Keratinocyte (primary cell): ENCODE measurements around the gene NPHS1. TPM values are rescaled to one million over a fixed set of nuclear protein-coding genes. Genes with fewer than 3 reads are reported as not detected.
"Not testable (repeated sequence)": the region's sequence is repeated elsewhere in the genome, so short reads cannot be mapped to it uniquely, and the experiment has no call there.

Experiments used
- DNase-seq: peaks from one replicate; pipeline ENCODE4 v3.0.0-alpha.2; 2011; ENCODE audit warnings: low read depth, missing footprints, low spot score
- FAIRE-seq: peaks from 2 replicates; lab custom pipeline; 2011; peaks lifted over from hg19 to GRCh38; lab: Jason Lieb, UNC
- H2AFZ ChIP-seq: 2 replicates; pipeline ENCODE4 v1.6.0; 2012; ENCODE audit warnings: low read length, control low read depth, inconsistent platforms; ENCODE audit not compliant: control insufficient read depth
- H3K27ac ChIP-seq: 2 replicates; pipeline ENCODE4 v1.5.1; 2011; ENCODE audit warnings: low read length; ENCODE audit not compliant: control insufficient read depth, insufficient read depth
- H3K27me3 ChIP-seq: 3 replicates; pipeline ENCODE4 v1.6.0; 2011; ENCODE audit warnings: low read length; ENCODE audit not compliant: control insufficient read depth, insufficient read depth; ENCODE audit errors: extremely low read depth
- H3K36me3 ChIP-seq, 2 experiments: 2 replicates in 1 of 2; 3 replicates in 1 of 2; pipeline ENCODE4 v1.5.1; 2011; ENCODE audit warnings: low read length in 2 of 2, mild to moderate bottlenecking in 1 of 2; ENCODE audit not compliant: control insufficient read depth in 2 of 2, insufficient read depth in 2 of 2; ENCODE audit errors: extremely low read depth in 1 of 2
- H3K4me1 ChIP-seq: 3 replicates; pipeline ENCODE4 v1.5.1; 2011; ENCODE audit warnings: low read length; ENCODE audit not compliant: control insufficient read depth, insufficient read depth; ENCODE audit errors: extremely low read depth
- H3K4me2 ChIP-seq: 3 replicates; pipeline ENCODE4 v1.6.0; 2011; ENCODE audit warnings: low read depth, low read length; ENCODE audit not compliant: control insufficient read depth, insufficient read depth; ENCODE audit errors: extremely low read depth
- H3K4me3 ChIP-seq, 3 experiments: fragments of 200-600 bp in 1 of 3; sonication (generic) in 1 of 3; 2 replicates in 2 of 3; 3 replicates in 1 of 3; pipeline ENCODE4 v1.5.1; 2011 to 2016; ENCODE audit warnings: low read length in 3 of 3, mild to moderate bottlenecking in 3 of 3, control low read depth in 2 of 3, inconsistent platforms in 1 of 3, low read depth in 1 of 3, mixed read lengths in 1 of 3, mixed run types in 1 of 3, moderate library complexity in 1 of 3; ENCODE audit not compliant: control insufficient read depth in 2 of 3, insufficient read depth in 2 of 3; ENCODE audit errors: extremely low read depth in 1 of 3
- H3K79me2 ChIP-seq: 2 replicates; pipeline ENCODE4 v1.6.0; 2012; ENCODE audit warnings: low read length; ENCODE audit not compliant: control insufficient read depth, insufficient read depth
- H3K9ac ChIP-seq: 3 replicates; pipeline ENCODE4 v1.6.0; 2011; ENCODE audit warnings: low read length; ENCODE audit not compliant: control insufficient read depth, insufficient read depth; ENCODE audit errors: extremely low read depth
- H3K9me1 ChIP-seq: 3 replicates; pipeline ENCODE4 v1.6.0; 2011; ENCODE audit warnings: low read length; ENCODE audit not compliant: control insufficient read depth, insufficient read depth; ENCODE audit errors: extremely low read depth
- H3K9me3 ChIP-seq: 2 replicates; pipeline ENCODE4 v1.5.1; 2012; ENCODE audit warnings: low read depth, low read length; ENCODE audit not compliant: control insufficient read depth
- H4K20me1 ChIP-seq: 3 replicates; pipeline ENCODE4 v1.6.0; 2011; ENCODE audit warnings: low read length; ENCODE audit not compliant: control insufficient read depth, insufficient read depth; ENCODE audit errors: extremely low read depth
- EZH2 ChIP-seq: IDR thresholded peaks from one replicate; pipeline ENCODE4 v1.6.1; 2012; ENCODE audit warnings: inconsistent platforms, mild to moderate bottlenecking, low read length, moderate library complexity
- dilution Hi-C: fragments of 300-500 bp; cut with MboI; formaldehyde crosslinking; loops from one replicate; pipeline ENCODE4 v1.7.0; 2020; ENCODE audit warnings: low sequenced_read_pairs; ENCODE audit not compliant: extremely low pct_ligation_motif_present
- polyA plus RNA-seq, 5 experiments: library from polyadenylated mRNA; depleted of rRNA in 3 of 5; stranded (reverse) in 3 of 5; stranded (forward) in 1 of 5; unstranded in 1 of 5; fragments of >200 nt; gene quantifications; 1 replicate in 1 of 5; 2 replicates in 3 of 5; 3 replicates in 1 of 5; pipeline versions ENCODE4 v1.2.1 to v1.2.3, GENCODE V29; 2011 to 2012; ENCODE audit warnings: missing spikeins in 2 of 5, low read depth in 1 of 5, low replicate concordance in 1 of 5
- TF ChIP-seq, protein P1 (sequence below), 3 experiments: IDR thresholded peaks in 1 of 3; conservative IDR thresholded peaks in 1 of 3; optimal IDR thresholded peaks in 1 of 3; 2 replicates in 2 of 3; 3 replicates in 1 of 3; pipeline versions ENCODE3 to v1.5.1; 2011; ENCODE audit warnings: low read length in 3 of 3, mild to moderate bottlenecking in 3 of 3, moderate library complexity in 2 of 3, control low read depth in 1 of 3, inconsistent platforms in 1 of 3; ENCODE audit not compliant: insufficient read depth in 2 of 3; ENCODE audit errors: extremely low read depth in 1 of 3

NPHS1 gene
- polyA plus RNA-seq, 1 donor (not counting 4 experiments of a cell fraction or from before 2014, with no cell fraction given): not detected

DNA sequence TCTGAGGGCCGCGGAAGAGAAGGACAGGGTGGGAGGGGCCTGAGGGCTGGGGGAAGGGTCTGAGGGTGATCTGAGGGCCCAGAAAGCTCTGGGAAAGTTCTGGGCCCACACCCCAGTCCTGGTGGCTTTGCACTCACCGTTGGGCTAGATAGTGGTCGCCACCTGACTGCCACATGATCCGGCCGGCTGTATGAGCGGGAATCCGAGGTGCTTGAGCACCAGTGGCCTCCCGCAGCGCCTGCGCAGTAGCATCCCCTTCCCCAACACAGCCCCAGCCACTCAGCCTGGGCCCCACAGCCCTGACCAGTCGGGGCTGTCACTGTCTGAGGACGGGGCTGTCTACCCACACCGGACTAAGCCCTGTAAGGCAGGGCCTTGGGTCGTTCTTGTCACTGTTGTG is 54.6 kb downstream of the NPHS1 start:
- H3K9me1 ChIP-seq: no peaks in the 10 kb centered on the region
- no peak for FAIRE-seq
- no peak overlapping the region for H3K9ac ChIP-seq

DNA sequence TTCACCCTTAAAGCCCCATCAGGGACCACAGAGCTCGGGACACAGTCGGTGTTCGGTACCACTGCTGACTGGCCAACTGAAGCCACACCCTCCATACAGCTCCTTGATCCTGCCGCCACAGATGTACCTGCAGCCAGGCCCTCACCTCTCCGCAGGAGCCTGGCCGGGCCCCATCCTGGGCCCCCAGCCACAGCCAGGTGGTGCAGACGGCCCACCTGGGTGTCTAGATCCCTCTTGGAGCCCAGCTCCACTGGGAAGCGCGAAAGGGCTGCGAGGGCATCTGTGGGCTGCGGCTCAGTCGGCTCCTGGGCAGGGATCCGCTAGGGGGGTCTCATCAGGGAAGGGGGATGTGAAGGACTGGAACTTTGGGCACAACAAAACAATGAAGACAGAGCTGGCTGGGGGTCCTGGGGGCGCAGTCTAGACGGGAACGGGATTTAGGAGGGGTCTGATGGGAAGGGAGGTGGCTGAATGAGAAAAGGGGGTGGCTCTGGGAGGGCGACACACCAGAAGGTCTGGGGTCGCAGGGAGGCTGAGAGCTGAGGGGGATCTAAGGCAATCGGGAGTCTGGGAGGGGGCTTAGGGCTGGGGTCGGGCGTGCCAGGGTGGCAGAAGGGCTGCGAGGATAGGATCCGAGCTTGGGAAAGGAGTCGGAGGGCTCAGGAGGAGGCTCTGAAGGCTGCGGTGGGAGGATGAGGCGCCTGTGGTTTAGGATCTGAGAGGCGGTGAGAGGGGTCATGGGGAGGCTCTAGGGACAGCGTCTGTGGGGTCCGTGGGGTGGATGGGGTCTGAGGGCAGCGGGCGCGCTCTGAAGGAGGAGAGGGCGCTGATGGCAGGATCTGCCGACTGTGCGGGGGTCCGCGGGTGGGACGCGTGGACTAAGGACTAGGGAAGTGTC is 55.4 kb downstream of the NPHS1 start:
- H3K4me1 ChIP-seq: no peaks in the 10 kb centered on the region
- no peaks in the 10 kb centered on the region for H3K36me3 ChIP-seq
- H3K27ac ChIP-seq: no peak overlapping the region
- H3K9me1 ChIP-seq: no peaks in the 10 kb centered on the region
- dilution Hi-C loops: no loop called here
- H2AFZ ChIP-seq: no peak overlapping the region
- H3K27me3 ChIP-seq: peaks cover 19% of the 10 kb centered on the region
- no peak overlapping the region for H3K4me3 ChIP-seq
- DNase-seq: no peak
- TF ChIP-seq, protein P1, sequence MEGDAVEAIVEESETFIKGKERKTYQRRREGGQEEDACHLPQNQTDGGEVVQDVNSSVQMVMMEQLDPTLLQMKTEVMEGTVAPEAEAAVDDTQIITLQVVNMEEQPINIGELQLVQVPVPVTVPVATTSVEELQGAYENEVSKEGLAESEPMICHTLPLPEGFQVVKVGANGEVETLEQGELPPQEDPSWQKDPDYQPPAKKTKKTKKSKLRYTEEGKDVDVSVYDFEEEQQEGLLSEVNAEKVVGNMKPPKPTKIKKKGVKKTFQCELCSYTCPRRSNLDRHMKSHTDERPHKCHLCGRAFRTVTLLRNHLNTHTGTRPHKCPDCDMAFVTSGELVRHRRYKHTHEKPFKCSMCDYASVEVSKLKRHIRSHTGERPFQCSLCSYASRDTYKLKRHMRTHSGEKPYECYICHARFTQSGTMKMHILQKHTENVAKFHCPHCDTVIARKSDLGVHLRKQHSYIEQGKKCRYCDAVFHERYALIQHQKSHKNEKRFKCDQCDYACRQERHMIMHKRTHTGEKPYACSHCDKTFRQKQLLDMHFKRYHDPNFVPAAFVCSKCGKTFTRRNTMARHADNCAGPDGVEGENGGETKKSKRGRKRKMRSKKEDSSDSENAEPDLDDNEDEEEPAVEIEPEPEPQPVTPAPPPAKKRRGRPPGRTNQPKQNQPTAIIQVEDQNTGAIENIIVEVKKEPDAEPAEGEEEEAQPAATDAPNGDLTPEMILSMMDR (optimal IDR thresholded peaks at IDR 0.05 in 1 of 3, IDR thresholded peaks at IDR 0.05 in 1 of 3, conservative IDR thresholded peaks at IDR 0.05 in 1 of 3; ENCODE audit: extremely low read depth in 1 of 3, insufficient read depth in 2 of 3, low read length in 3 of 3): no peak
- peak; percentile 71 for TF ChIP-seq EZH2
- no peak overlapping the region for H3K9ac ChIP-seq
- FAIRE-seq: no peak
- H3K9me3 ChIP-seq: no peaks in the 10 kb centered on the region
- H3K79me2 ChIP-seq: no peaks in the 10 kb centered on the region
- no peak overlapping the region for H3K4me2 ChIP-seq
- H4K20me1 ChIP-seq: no peaks in the 10 kb centered on the region

More for the DNA sequence above, 54.6 kb downstream of the NPHS1 start:
- Histone ChIP-seq H3K9me3 (no peaks in the 10 kb centered on the region), H3K36me3 (no peaks in the 10 kb centered on the region), H4K20me1 (no peaks in the 10 kb centered on the region), H3K79me2 (no peaks in the 10 kb centered on the region), H2AFZ (no peak overlapping the region), H3K4me2 (no peak overlapping the region), H3K27ac (no peak overlapping the region), H3K27me3 (peaks cover 19% of the 10 kb centered on the region), H3K4me3 (no peak overlapping the region), H3K4me1 (no peaks in the 10 kb centered on the region)
- dilution Hi-C loops: no loop called here
- TF ChIP-seq, protein P1 (optimal IDR thresholded peaks at IDR 0.05 in 1 of 3, IDR thresholded peaks at IDR 0.05 in 1 of 3, conservative IDR thresholded peaks at IDR 0.05 in 1 of 3; ENCODE audit: extremely low read depth in 1 of 3, insufficient read depth in 2 of 3, low read length in 3 of 3): no peak
- TF ChIP-seq EZH2: no peak
- DNase-seq: no peak

DNA sequence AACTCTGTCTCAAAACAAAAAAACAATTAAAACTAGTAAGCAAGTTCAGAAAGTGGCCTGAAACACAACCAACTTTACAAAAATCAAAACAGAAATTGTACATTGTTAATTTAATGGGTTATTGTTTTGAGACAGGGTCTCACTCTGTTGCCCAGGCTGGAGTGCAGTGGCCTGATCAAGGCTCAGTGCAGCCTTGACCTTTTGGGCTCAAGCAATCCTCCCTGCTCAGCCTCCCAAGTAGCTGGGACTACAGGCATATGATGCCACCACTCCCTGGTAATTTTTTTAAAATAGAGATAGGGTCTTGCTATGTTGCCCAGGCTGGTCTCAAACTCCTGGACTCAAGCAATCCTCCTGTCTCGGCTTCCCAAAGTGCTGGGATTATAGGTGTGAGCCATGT is 56.7 kb downstream of the NPHS1 start:
- H3K4me1 ChIP-seq, H3K36me3 ChIP-seq, dilution Hi-C loops, H3K4me2 ChIP-seq, H3K79me2 ChIP-seq, H4K20me1 ChIP-seq, DNase-seq, H3K9me1 ChIP-seq, H3K9ac ChIP-seq, H2AFZ ChIP-seq, FAIRE-seq, H3K9me3 ChIP-seq, H3K4me3 ChIP-seq, H3K27ac ChIP-seq: not testable (repeated sequence)
- peaks cover 19% of the 10 kb centered on the region for H3K27me3 ChIP-seq
